ENCODE measurements around the gene P2RX4. TPM values are rescaled to one million over a fixed set of nuclear protein-coding genes. Genes with fewer than 3 reads are reported as not detected.

The P2RX4 gene
- total and polyA plus RNA-seq, 2 of the 8 experiments (the other 6 are each of a cell fraction or from before 2014, with no cell fraction given), result 9.5 to 12.2 TPM

- Histone ChIP-seq H3K14ac (ENCODE audit: insufficient read length) (no peak overlapping the region), H3K4me2 (ENCODE audit: insufficient read depth in 1 of 2, low read depth in 2 of 2, low read length in 2 of 2) (no peak overlapping the region), H4K20me1 (replicated peaks in 1 of 2; ENCODE audit: control insufficient read depth in 1 of 2, insufficient read depth in 2 of 2, low read length in 2 of 2) (no peaks in the 10 kb centered on the region), H2BK15ac (ENCODE audit: low read length) (no peak overlapping the region), H3K56ac (replicated peaks; ENCODE audit: insufficient read length, low read depth, low read length) (no peak overlapping the region), H3K27ac (ENCODE audit: low read depth, low read length) (no peak overlapping the region), H2BK20ac (ENCODE audit: low read length) (no peak overlapping the region), H3K79me1 (ENCODE audit: low read depth, low read length) (no peaks in the 10 kb centered on the region), H3K27me3 (replicated peaks in 1 of 4; ENCODE audit: control insufficient read depth in 3 of 4, extremely low read depth in 1 of 4, insufficient read depth in 3 of 4, low read length in 3 of 4) (no peaks in the 10 kb centered on the region), H2AFZ (ENCODE audit: low read length) (no peak overlapping the region), H2BK5ac (ENCODE audit: low read depth, low read length) (no peak overlapping the region), H2BK120ac (replicated peaks; ENCODE audit: low read depth, low read length) (no peak overlapping the region), H2BK12ac (ENCODE audit: low read depth, low read length) (no peak overlapping the region), H3K4ac (replicated peaks; ENCODE audit: insufficient read length, low read depth, low read length) (no peak overlapping the region), H3K18ac (ENCODE audit: extremely low read depth, low read length) (no peak overlapping the region), H3K23me2 (ENCODE audit: low read depth, low read length) (no peaks in the 10 kb centered on the region), H4K91ac (replicated peaks; ENCODE audit: insufficient read length, low read length) (no peak overlapping the region), H3K9me3 (ENCODE audit: insufficient read depth in 2 of 2, low read depth in 1 of 2, low read length in 1 of 2) (no peaks in the 10 kb centered on the region), H3K79me2 (ENCODE audit: control insufficient read depth in 1 of 2, insufficient read depth in 2 of 2, low read length in 2 of 2) (no peaks in the 10 kb centered on the region), H3K4me3 (ENCODE audit: extremely low read depth in 1 of 4, insufficient read depth in 2 of 4, low read depth in 3 of 4, low read length in 4 of 4) (no peak overlapping the region), H3K36me3 (ENCODE audit: control insufficient read depth in 2 of 4, insufficient read depth in 4 of 4, low read length in 3 of 4) (no peaks in the 10 kb centered on the region), H3K23ac (ENCODE audit: insufficient read length) (no peak overlapping the region), H4K5ac (ENCODE audit: insufficient read length, low read depth, low read length) (no peak overlapping the region), H3K9ac (replicated peaks in 1 of 4; ENCODE audit: extremely low read depth in 1 of 4, low read depth in 3 of 4, low read length in 3 of 4) (no peak overlapping the region), H2AK5ac (ENCODE audit: low read depth, low read length) (no peak overlapping the region), H3K4me1 (replicated peaks in 1 of 4; ENCODE audit: control insufficient read depth in 3 of 4, insufficient read depth in 4 of 4, low read length in 3 of 4) (no peaks in the 10 kb centered on the region), H4K8ac (ENCODE audit: extremely low read depth, insufficient read depth, low read length) (no peak overlapping the region)
- DNase-seq (ENCODE audit: low read depth in 1 of 2, low spot score in 2 of 2) (no peak), FAIRE-seq (no peak)
- POLR2A ChIA-PET (ENCODE audit: partially characterized antibody), result no interaction called here
- WGBS, 2 experiments (ENCODE audit: extremely low coverage in 1 of 2, insufficient coverage in 1 of 2, insufficient read length in 1 of 2, insufficient replicate concordance in 2 of 2, low coverage in 1 of 2, low lambda C conversion rate in 2 of 2, missing lambda C conversion rate in 1 of 2), result 99% methylated on average over 3 of the region's 3 CpGs; no CpG with 5 or more reads in 1 of the 2 experiments
- CTCF ChIA-PET (ENCODE audit: partially characterized antibody), result interaction anchor here (0.6 kb wide), 2 partner anchors 81 to 432 kb away, joined by 3 read pairs; no protein-coding TSS in a partner anchor
- TF ChIP-seq NRF1 (IDR thresholded peaks at IDR 0.05; ENCODE audit: low read depth, low read length) (no peak), RNF2 (IDR thresholded peaks at IDR 0.05; ENCODE audit: borderline replicate concordance, low read depth, low read length, missing control alignments, poor library complexity, severe bottlenecking) (no peak), SP2 (IDR thresholded peaks at IDR 0.05; ENCODE audit: low read length) (no peak), KDM4A (IDR thresholded peaks at IDR 0.05; ENCODE audit: low read depth, low read length, severe bottlenecking) (no peak), ATF3 (IDR thresholded peaks at IDR 0.05; ENCODE audit: insufficient read depth, low read depth, low read length) (no peak), ASH2L (IDR thresholded peaks at IDR 0.05; ENCODE audit: low read length) (no peak), PHF8 (conservative IDR thresholded peaks at IDR 0.05; ENCODE audit: low read depth, low read length) (no peak), SP1 (IDR thresholded peaks at IDR 0.05; ENCODE audit: low read depth, low read length) (no peak), BCL11A (IDR thresholded peaks at IDR 0.05; ENCODE audit: low read depth in 2 of 2, low read length in 2 of 2) (no peak), CHD2 (IDR thresholded peaks at IDR 0.05; ENCODE audit: low read length) (no peak), SIRT6 (IDR thresholded peaks at IDR 0.05; ENCODE audit: low read length) (no peak), CREB1 (IDR thresholded peaks at IDR 0.05) (no peak)
Measured at GRCh38 chr12:121182222-121182893, 27.6 kb upstream of the P2RX4 start.
